HCT116 (cell line): ENCODE data around the gene CRAT. TPM values are rescaled to one million over a fixed set of nuclear protein-coding genes. Genes with fewer than 3 reads are reported as not detected.

Source experiments
- ATAC-seq: fragments of 200-7000 bp; cut with Tn5 transposase; 2 replicates; pipeline ENCODE4 v1.9.1; 2020; ENCODE audit warnings: mild to moderate bottlenecking, moderate library complexity
- BruUV-seq: library from RNA; stranded (reverse); fragments of 400-500 nt; replicated peaks from 2 replicates; lab custom pipeline; 2021; lab: Mats Ljungman, UMichigan
- CTCF ChIA-PET: fragments of 300-600 bp; sonication (Branson Sonifier 250); formaldehyde crosslinking; loops from one replicate; lab custom pipeline; 2021; ENCODE audit warnings: antibody characterized with exemption; lab: Charles Lee
- POLR2A ChIA-PET: fragments of 300-600, 350-600 bp; sonication (Branson Sonifier 250); formaldehyde crosslinking; loops from one replicate; lab custom pipeline; 2021; ENCODE audit warnings: antibody characterized with exemption; lab: Charles Lee
- RAD21 ChIA-PET, 2 experiments: fragments of 300-600 bp; sonication (Branson Sonifier 250); formaldehyde crosslinking; loops; one replicate each; lab custom pipeline; 2023; ENCODE audit warnings: low total read pairs in 2 of 2; ENCODE audit not compliant: uncharacterized antibody in 2 of 2, unreplicated experiment in 2 of 2, low non-redundant PET in 1 of 2; lab: Charles Lee
- DNase-seq: peaks from one replicate; pipeline ENCODE4 v3.0.0-alpha.2; 2010; ENCODE audit warnings: low read depth, low spot score
- H2AFZ ChIP-seq: fragments of 200-600 bp; shearing (Covaris generic), sonication (generic); 2 replicates; pipeline ENCODE4 v1.6.1; 2017; ENCODE audit warnings: low read depth, mixed run types, mixed read lengths, antibody characterized with exemption, low read length; ENCODE audit not compliant: poor library complexity, severe bottlenecking
- H3K27ac ChIP-seq: 2 replicates; pipeline ENCODE4 v1.5.1; 2012; ENCODE audit warnings: low read depth, low read length
- H3K27me3 ChIP-seq: fragments of 200-600 bp; sonication (generic); 2 replicates; pipeline ENCODE4 v1.6.1; 2016; ENCODE audit warnings: mixed run types, low read length, mixed read lengths; ENCODE audit not compliant: insufficient read depth
- H3K36me3 ChIP-seq, 2 experiments: fragments of 200-500 bp in 1 of 2; fragments of 200-600 bp in 1 of 2; sonication (Bioruptor generic) in 1 of 2; sonication (generic) in 1 of 2; 2 replicates each; pipeline versions ENCODE4 v1.5.1 to v1.6.1; 2014 to 2016; ENCODE audit warnings: low read length in 2 of 2, inconsistent platforms in 1 of 2, mixed read lengths in 1 of 2, mixed run types in 1 of 2; ENCODE audit not compliant: insufficient read depth in 2 of 2, control insufficient read depth in 1 of 2
- H3K4me1 ChIP-seq, 2 experiments: fragments of 200-600 bp in 1 of 2; sonication (generic) in 1 of 2; 2 replicates each; pipeline versions ENCODE4 v1.5.1 to v1.6.1; 2012 to 2017; ENCODE audit warnings: low read length in 2 of 2, inconsistent platforms in 1 of 2, mild to moderate bottlenecking in 1 of 2, mixed read lengths in 1 of 2, mixed run types in 1 of 2, moderate library complexity in 1 of 2; ENCODE audit not compliant: insufficient read depth in 2 of 2, control insufficient read depth in 1 of 2
- H3K4me2 ChIP-seq: fragments of 200-600 bp; sonication (generic); 2 replicates; pipeline ENCODE4 v1.6.1; 2017; ENCODE audit warnings: mixed run types, low read length, mixed read lengths
- H3K4me3 ChIP-seq, 2 experiments: fragments of 200-600 bp in 1 of 2; sonication (generic) in 1 of 2; replicated peaks in 1 of 2; 2 replicates each; pipeline ENCODE4 v1.5.1; 2011 to 2016; ENCODE audit warnings: low read length in 2 of 2, control low read depth in 1 of 2, low read depth in 1 of 2, mild to moderate bottlenecking in 1 of 2, mixed read lengths in 1 of 2, mixed run types in 1 of 2
- H3K79me2 ChIP-seq: fragments of 200-600 bp; sonication (generic); 2 replicates; pipeline ENCODE4 v1.6.1; 2017; ENCODE audit warnings: mild to moderate bottlenecking, mixed run types, low read length, moderate library complexity, mixed read lengths; ENCODE audit not compliant: insufficient read depth
- H3K9ac ChIP-seq: fragments of 200-600 bp; sonication (generic); 2 replicates; pipeline ENCODE4 v1.6.1; 2016; ENCODE audit warnings: low read length, mixed read lengths
- H3K9me2 ChIP-seq: fragments of 200-600 bp; sonication (generic), shearing (Covaris generic); 2 replicates; pipeline ENCODE4 v1.6.1; 2017; ENCODE audit warnings: mixed run types, mild to moderate bottlenecking, moderate library complexity; ENCODE audit not compliant: insufficient read depth
- H3K9me3 ChIP-seq, 2 experiments: fragments of 200-500 bp in 1 of 2; fragments of 200-600 bp in 1 of 2; sonication (Bioruptor generic) in 1 of 2; sonication (generic) in 1 of 2; 2 replicates each; pipeline ENCODE4 v1.6.1; 2014 to 2017; ENCODE audit warnings: low read length in 2 of 2, mixed read lengths in 2 of 2, inconsistent platforms in 1 of 2, low read depth in 1 of 2, mild to moderate bottlenecking in 1 of 2, mixed run types in 1 of 2, moderate library complexity in 1 of 2; ENCODE audit not compliant: control insufficient read depth in 1 of 2, insufficient read depth in 1 of 2
- H4K20me1 ChIP-seq: fragments of 200-600 bp; sonication (generic), shearing (Covaris generic); 2 replicates; pipeline ENCODE4 v1.6.1; 2017; ENCODE audit warnings: mixed run types, mild to moderate bottlenecking, moderate library complexity; ENCODE audit not compliant: insufficient read depth
- CTCF ChIP-seq, 3 experiments: fragments of 200-600 bp in 1 of 3; sonication (generic) in 1 of 3; IDR thresholded peaks in 2 of 3; conservative IDR thresholded peaks in 1 of 3; 2 replicates each; pipeline ENCODE4 v1.5.1; 2012 to 2017; ENCODE audit warnings: low read depth in 2 of 3, low read length in 2 of 3, antibody characterized with exemption in 1 of 3, borderline replicate concordance in 1 of 3, control low read depth in 1 of 3, mild to moderate bottlenecking in 1 of 3, mixed read lengths in 1 of 3, mixed run types in 1 of 3, moderate library complexity in 1 of 3; ENCODE audit not compliant: insufficient read depth in 1 of 3
- EGR1 ChIP-seq: IDR thresholded peaks from 2 replicates; pipeline ENCODE4 v1.6.1; 2012; ENCODE audit warnings: low read depth
- FOSL1 ChIP-seq: IDR thresholded peaks from 2 replicates; pipeline ENCODE4 v1.6.1; 2012; ENCODE audit warnings: low read depth
- JUND ChIP-seq: IDR thresholded peaks from 2 replicates; pipeline ENCODE4 v1.6.1; 2012
- POLR2A ChIP-seq: IDR thresholded peaks from 2 replicates; pipeline ENCODE4 v1.7.0; 2011; ENCODE audit warnings: borderline replicate concordance; ENCODE audit not compliant: insufficient read depth, insufficient read length; ENCODE audit errors: extremely low read depth
- POLR2AphosphoS5 ChIP-seq: IDR thresholded peaks from 2 replicates; pipeline ENCODE4 v1.6.1; 2011; ENCODE audit warnings: mild to moderate bottlenecking, low read depth, low read length, moderate library complexity
- SP1 ChIP-seq: IDR thresholded peaks from 2 replicates; pipeline ENCODE4 v1.6.1; 2012; ENCODE audit warnings: low read depth
- SRF ChIP-seq: IDR thresholded peaks from 2 replicates; pipeline ENCODE4 v1.6.1; 2012; ENCODE audit warnings: low read depth
- TCF7L2 ChIP-seq: IDR thresholded peaks from 2 replicates; pipeline ENCODE4 v1.7.0; 2011; ENCODE audit warnings: borderline replicate concordance, inconsistent platforms; ENCODE audit not compliant: insufficient read depth, insufficient read length; ENCODE audit errors: extremely low read depth
- YY1 ChIP-seq: IDR thresholded peaks from 2 replicates; pipeline ENCODE4 v1.6.1; 2011; ENCODE audit warnings: low read length, low read depth, moderate library complexity, mild to moderate bottlenecking; ENCODE audit not compliant: insufficient replicate concordance; ENCODE audit errors: extremely low read depth
- ZNF274 ChIP-seq: fragments of 200-500 bp; sonication (Bioruptor generic); IDR thresholded peaks from 2 replicates; pipeline ENCODE4 v1.6.1; 2014; ENCODE audit warnings: mild to moderate bottlenecking, low read depth, low read length, inconsistent platforms
- intact Hi-C: fragments of 100-400 bp; cut with micrococcal nuclease; formaldehyde crosslinking; loops from 2 replicates; pipeline ENCODE4 v1.10.0; 2022
- total RNA-seq: library from RNA; stranded (reverse); gene quantifications from one replicate; pipeline ENCODE4 v1.2.1, GENCODE V29; 2021; ENCODE audit not compliant: unreplicated experiment
- TF ChIP-seq, protein P1 (sequence below): IDR thresholded peaks from 2 replicates; pipeline ENCODE4 v1.6.1; 2011; ENCODE audit warnings: mild to moderate bottlenecking, low read length, moderate library complexity; ENCODE audit not compliant: insufficient replicate concordance; ENCODE audit errors: extremely low read depth

The CRAT gene
- total RNA-seq, 1 experiment from 2014 or later = 29.0 TPM

DNA sequence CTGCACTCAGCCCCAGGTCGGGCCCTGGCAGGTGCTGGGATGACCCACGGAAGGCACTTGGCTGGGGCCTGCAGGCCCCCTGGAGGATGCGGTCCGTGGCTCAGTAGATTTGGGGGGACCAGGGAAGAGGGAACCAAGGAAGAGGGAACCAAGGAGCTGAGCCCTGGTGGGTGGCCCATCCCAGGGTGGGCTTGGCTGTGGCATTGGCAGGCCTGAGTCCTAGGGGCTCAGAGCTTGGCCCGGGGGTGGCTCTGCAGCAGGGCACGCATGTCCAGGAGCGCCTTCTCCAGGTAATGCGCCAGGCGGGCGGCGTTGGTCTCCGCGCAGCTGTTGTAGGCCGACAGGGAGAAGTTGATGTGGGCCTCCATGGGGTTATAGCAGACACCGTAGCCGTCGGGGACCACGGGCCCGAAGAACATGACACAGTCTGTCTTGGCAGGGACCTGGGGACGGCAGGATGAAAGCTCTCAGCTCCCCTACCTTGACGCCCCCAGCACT lies 15.4 kb downstream of the CRAT start:
- Histone ChIP-seq H4K20me1 (no peaks in the 10 kb centered on the region), H2AFZ (no peak overlapping the region), H3K36me3 (no peaks in the 10 kb centered on the region; a peak in 1 of 4 replicates), H3K9me3 (no peaks in the 10 kb centered on the region), H3K79me2 (no peaks in the 10 kb centered on the region), H3K9me2 (no peaks in the 10 kb centered on the region), H3K27me3 (no peaks in the 10 kb centered on the region), H3K27ac (no peak overlapping the region), H3K4me2 (no peak overlapping the region), H3K4me1 (no peaks in the 10 kb centered on the region), H3K4me3 (no peak overlapping the region), H3K9ac (no peak overlapping the region)
- TF ChIP-seq YY1 (no peak), EGR1 (no peak), SRF (no peak), ZNF274 (no peak), TCF7L2 (no peak), POLR2A (no peak), JUND (no peak), POLR2AphosphoS5 (no peak), SP1 (no peak)
- no peak for ATAC-seq
- no TSS peak for BruUV-seq
- no peak for DNase-seq
- ChIA-PET RAD21 (no interaction called here), POLR2A (no interaction called here), CTCF (no interaction called here)
- intact Hi-C loops = no loop called here

GRCh38 chr9:129094387-129095169 lies 16.0 kb downstream of the CRAT start:
- BruUV-seq = no TSS peak
- no peak for TF ChIP-seq ZNF274
- TF ChIP-seq FOSL1 = no peak
- TF ChIP-seq, protein P1, sequence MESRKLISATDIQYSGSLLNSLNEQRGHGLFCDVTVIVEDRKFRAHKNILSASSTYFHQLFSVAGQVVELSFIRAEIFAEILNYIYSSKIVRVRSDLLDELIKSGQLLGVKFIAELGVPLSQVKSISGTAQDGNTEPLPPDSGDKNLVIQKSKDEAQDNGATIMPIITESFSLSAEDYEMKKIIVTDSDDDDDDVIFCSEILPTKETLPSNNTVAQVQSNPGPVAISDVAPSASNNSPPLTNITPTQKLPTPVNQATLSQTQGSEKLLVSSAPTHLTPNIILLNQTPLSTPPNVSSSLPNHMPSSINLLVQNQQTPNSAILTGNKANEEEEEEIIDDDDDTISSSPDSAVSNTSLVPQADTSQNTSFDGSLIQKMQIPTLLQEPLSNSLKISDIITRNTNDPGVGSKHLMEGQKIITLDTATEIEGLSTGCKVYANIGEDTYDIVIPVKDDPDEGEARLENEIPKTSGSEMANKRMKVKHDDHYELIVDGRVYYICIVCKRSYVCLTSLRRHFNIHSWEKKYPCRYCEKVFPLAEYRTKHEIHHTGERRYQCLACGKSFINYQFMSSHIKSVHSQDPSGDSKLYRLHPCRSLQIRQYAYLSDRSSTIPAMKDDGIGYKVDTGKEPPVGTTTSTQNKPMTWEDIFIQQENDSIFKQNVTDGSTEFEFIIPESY = no peak
- no peak for TF ChIP-seq CTCF (IDR thresholded peaks at IDR 0.05 in 2 of 3, conservative IDR thresholded peaks at IDR 0.05 in 1 of 3; ENCODE audit: borderline replicate concordance in 1 of 3, insufficient read depth in 1 of 3, low read depth in 2 of 3, low read length in 2 of 3)
- TF ChIP-seq SP1 = no peak
- TF ChIP-seq JUND = no peak
- TF ChIP-seq TCF7L2 = no peak
- ChIA-PET CTCF (no interaction called here), POLR2A (no interaction called here), RAD21 (no interaction called here)
- H3K79me2 ChIP-seq = no peaks in the 10 kb centered on the region
- H3K9me3 ChIP-seq = no peaks in the 10 kb centered on the region
- H3K9me2 ChIP-seq = no peaks in the 10 kb centered on the region
- no peak overlapping the region for H2AFZ ChIP-seq
- H3K4me2 ChIP-seq = no peak overlapping the region
- DNase-seq (no peak), ATAC-seq (no peak)
- no peaks in the 10 kb centered on the region for H3K4me1 ChIP-seq
- no peaks in the 10 kb centered on the region; a peak in 1 of 4 replicates for H3K36me3 ChIP-seq
- H3K27me3 ChIP-seq = no peaks in the 10 kb centered on the region
- H3K4me3 ChIP-seq = no peak overlapping the region
- no peaks in the 10 kb centered on the region for H4K20me1 ChIP-seq
- no peak overlapping the region for H3K9ac ChIP-seq
- intact Hi-C loops = no loop called here
- H3K27ac ChIP-seq = no peak overlapping the region
